NCI-H1417 (cell line): ENCODE results near the gene ERC2.

Source experiments
- DNase-seq, 3 experiments: peaks; one replicate each; lab custom pipeline; 2025; lab: John Stamatoyannopoulos, UW

ERC2 gene

DNA sequence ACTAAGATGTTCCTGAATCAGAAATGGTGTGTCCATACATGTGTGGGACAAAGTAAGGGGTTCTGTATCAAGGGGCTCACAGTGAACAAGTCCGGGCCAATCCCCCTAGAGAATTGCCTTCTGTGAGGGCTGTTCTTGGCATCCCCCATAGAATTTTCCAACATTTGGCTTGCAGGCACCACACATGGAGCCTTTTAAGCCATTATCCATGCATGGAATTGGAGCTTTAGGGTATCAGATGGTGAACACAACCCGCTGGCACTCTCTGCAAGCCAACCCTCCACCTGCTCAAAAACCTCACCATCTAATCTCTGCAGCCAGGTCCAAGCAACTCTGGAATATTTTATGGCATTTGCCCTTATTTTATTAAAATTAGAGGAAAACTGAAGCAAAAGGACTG lies 278.7 kb downstream of the ERC2 start:
- DNase-seq: no peak

DNA sequence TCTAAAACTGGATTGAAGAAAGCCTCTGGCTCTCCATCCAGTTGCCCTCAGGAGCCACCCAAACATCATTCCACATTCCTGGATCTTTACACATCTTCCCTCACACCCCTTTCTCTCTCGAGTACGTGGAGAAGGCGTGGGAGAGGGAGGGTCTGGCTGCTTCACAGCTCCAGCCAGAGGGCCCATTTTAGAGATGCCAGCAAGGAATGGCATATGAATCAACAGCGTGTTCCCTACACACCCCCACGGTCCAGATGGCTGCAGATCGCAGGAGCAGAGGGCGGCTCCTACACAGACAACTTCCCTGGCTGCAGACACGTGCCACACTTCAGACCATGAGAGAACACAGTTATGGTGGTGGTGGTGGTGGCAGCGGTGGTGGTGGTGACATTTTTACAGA lies 280.1 kb downstream of the ERC2 start:
- DNase-seq: no peak

DNA sequence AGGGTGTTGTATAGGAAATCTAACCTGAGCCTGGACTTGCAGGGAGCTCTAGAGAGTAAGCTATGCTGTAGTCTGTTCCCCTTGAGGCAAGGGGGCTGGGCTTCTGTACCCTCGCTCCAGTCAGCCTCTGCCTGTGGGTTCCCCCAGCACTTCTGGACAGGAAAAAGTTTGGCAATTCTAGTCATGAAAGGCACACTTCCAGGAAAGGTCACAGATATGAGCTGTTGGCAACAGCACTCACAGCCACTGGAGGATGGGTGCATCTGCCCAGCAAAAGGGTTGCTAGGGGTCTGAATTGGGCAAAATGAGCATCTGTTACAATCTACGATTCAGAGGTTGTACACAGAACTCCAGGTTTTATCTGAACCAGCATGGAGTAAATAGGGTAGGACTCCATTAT lies 281.2 kb downstream of the ERC2 start:
- no peak for DNase-seq

DNA sequence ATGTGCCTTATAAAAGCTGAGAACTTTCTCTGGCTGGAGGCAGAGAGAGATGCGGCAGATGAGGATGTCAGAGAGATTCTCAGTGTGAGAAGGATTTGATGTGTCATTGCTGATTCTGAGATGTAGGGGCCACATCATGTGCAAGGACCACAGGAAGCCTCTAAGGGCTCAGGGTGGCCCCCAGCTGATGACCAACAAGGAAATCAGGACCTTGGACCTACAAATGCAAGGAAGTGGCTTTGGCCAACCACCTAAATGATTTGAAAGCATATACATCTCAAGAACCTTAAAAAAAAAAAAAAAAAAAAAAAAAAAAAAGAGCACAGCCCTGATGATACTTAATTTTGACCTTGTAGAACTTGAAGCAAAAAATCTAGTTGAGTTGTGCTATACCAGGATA lies 282.4 kb downstream of the ERC2 start:
- no peak for DNase-seq

DNA sequence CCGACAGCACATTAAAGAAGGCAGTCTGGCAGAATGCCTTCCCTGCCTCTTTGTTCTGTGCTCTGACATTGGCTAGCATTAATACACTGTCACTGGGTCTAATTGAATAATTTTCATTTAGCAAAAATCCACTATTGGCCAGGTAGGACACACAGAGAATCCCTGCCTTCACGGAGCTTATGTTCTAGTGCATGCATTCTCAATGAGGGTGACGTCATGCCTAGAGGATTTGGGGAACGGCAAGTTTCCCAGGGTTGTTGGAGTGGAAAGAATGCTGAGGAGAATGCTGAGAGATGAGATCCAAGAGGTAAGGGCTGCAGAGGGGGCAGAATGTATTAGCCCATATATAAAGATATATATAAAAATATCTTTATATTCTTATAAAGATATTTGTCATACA lies 284.7 kb downstream of the ERC2 start:
- DNase-seq: no peak

DNA sequence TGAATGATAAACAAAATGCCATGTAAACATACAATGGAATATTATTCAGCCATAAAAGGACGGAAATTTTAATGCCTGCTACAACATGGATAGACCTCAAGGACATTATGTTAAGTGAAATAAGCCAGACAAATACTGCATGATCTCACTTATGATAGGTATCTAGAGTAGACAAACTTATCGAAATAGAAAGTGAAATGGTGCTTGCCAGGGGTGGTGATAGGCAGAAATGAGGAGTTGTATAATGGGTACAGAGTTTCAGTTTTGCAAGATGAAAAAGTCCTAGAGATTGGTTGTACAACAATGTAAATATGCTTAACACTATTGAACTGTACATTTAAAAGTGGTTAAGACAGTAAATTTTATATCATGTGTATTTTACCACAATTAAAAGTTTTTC lies 287.8 kb downstream of the ERC2 start:
- no peak for DNase-seq

DNA sequence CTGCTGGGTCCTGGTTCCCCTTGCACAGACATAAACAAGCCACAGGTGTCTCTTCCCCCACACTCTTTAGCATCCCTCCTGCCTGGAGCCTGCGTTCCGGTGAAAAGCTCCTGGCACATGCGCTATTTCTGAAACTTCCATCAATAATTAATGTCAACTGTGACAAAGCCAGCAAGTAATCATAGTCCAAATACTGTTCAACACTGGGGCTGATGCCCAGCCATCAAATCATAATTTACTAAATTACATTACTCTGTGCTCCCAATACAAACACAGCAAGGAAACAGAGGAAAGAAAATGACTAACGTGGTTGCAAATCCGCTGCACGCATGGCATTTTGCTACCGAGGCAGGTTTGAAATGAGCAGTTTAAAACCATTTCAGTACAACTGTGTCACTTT lies 294.7 kb downstream of the ERC2 start:
- peak in 2 of 3 experiments; percentile 34 to 69 for DNase-seq

DNA sequence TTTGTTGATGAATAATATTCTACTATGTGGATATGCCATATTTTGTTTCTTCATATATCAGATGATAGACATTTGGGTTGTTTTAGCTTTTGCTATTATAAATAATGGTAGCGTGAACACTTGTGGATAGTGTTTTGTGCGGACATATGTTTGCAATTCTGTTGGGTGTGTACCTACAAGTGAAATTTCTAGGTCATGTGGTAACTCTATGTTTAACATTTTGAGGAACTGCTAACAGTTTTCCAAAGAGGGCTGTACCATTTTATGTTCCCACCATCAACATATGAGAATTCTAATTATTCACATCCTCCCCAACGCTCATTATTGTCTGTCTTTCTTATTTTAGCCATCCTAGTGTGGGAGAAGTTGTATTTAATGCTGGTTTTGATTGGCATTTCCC lies 303.8 kb downstream of the ERC2 start:
- DNase-seq: no peak

DNA sequence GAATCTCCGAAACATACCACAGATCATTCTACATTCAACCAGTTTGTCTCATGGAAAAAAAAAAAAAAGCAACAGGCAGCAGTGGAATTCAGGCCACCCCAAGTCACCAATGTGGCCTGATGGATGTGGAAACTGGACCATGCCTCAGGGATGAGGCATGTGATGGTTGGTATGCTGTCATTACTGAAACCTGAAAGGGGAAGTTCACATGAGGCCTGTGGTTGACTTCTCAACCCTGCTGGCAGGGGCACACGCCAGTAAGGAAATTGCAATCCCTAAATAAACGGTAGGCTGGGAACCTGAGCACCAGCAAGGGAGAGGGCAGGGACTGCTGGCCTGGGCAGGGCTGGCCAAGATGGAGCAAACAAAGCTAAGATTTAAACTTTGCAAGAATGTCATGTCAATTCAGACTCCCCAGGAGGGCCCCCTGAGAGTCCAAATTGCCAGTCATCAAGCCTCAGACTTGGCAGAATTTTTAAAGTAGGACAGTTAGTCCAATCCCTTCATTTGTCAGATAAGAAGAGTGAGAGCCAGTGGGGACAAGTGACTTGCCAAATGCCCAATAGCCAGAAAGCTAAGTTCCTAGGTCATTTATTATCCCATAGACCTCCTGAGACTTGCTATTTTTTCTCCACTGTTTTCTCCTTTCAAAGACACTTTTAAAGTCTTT lies 310.4 kb downstream of the ERC2 start:
- DNase-seq: no peak

DNA sequence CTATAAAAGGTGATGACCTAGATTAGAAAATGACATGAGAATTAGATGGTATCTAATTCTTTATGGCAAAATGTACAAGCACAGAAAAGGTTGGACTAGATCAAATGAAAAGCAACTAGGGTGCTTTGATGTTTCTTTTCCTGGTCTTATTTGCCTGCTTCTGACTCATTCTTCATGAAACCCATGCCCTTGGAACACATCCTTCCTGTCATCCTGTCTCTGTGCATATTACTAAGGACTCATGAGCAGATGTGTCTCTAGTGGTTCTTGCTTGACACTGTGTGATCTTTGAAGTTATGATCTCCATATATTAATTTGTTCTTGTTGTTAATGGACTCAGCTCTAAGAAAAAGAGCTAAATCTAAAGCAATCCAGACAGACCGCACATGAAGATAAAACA lies 314.0 kb downstream of the ERC2 start:
- no peak for DNase-seq

DNA sequence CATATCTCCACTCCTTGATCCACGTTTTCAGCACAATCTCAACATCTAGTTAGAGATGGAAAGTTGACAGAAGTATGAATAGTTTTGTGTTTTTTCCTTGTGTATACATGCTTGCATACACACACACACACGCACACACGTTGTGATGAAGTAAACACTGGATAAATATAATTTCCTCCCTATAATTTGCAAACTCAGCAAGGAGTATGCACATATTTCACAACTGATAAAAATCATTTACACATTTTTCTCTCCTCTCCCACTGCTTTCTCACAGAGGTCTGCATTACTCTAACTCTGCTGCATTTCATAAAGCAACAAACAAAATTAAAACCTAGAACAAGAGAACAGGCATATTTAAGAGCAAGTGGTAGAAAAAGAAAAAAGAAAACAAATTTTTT lies 320.9 kb downstream of the ERC2 start:
- DNase-seq: no peak

DNA sequence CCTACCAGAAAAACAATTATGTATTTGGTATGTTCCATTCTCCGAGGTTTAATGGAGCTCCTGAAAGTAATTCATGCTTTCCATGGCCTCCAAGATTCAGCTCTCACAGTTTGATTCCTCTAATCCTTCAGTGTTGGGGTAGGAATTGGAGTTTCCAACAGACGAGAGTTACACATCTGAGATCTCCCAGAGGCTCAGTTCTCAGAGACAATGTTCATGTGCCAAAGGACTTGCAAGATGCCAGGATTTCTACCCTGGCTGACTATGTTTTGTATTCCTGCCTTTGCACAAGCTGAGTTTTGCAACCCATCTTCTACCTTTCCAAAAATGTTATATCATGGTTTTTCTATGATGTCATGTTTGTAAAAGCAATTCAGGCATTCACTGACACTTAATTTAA lies 322.9 kb downstream of the ERC2 start:
- DNase-seq: no peak

DNA sequence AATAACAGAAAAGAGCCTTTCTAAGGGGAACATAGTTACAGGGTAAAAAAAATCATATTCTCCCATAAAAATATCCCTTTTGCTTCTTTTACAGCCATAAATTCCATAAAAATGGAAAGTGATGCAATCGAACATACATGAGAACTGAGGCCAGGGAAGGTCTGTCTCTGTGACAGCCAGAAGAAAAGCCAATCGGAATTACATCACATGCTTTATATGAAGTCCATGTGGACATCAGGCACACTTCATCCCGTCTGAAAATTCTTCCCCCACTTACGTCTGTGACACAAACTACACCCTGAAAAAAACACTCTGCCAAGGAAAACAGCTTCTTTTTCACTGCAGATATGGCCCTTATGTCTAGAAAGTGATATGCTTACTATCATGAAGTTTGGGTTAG lies 323.5 kb downstream of the ERC2 start:
- DNase-seq: no peak

DNA sequence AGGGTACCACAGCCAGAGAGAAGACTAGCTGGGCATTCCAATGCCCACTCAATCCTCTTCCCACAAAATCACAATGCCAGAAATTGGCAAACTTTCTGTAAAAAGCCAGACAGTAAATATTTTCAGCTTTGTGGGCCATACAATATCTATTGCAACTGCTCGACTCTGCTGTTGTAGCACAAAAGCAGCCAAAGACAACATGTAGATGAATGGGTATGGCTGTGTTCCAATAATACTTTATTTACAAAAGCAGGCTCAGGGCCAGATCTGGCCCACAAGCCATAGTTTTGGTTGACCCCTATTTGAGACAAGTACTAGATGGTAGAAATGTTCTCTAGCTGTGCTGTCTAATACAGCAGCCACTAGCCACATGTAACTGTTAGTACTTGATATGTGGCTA lies 330.9 kb downstream of the ERC2 start:
- no peak for DNase-seq

DNA sequence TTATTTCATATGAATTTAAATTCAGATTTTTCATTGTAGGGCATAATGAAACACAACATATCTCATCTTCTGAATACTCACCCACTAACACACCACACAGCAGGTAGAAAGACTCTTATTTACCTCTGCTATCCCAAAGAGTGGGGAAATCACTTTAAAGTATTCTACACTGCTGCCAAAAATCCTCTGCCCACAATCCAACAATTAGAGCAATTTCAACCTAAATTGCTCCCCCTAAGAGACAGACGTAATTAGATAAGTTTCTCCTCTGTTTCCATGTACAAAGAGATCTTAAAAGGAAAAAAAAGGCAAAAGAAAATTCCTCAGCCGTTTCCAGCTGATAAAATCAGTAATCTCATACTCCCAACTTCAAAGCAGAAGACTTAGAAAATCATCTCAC lies 331.8 kb downstream of the ERC2 start:
- DNase-seq: no peak

DNA sequence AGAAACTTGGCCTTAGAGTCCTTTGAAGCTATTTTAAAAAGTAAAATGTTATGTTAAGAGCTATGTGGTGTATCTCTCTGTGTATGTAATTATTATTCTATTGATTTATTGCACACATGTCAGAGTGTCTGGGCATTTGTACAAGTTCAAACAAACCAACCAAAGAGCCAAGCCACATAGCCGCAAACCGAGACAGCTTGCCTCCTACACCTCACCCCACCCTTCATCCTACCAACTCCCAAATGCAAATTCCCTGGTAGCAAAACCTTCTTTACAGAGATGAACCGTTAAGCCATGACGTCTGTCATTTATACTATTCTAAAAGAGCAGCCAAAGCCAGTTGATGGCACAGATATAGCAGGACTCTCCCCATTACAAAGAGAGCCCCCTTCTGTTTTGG lies 332.3 kb downstream of the ERC2 start:
- peak in 1 of 3 experiments; percentile 9 for DNase-seq

DNA sequence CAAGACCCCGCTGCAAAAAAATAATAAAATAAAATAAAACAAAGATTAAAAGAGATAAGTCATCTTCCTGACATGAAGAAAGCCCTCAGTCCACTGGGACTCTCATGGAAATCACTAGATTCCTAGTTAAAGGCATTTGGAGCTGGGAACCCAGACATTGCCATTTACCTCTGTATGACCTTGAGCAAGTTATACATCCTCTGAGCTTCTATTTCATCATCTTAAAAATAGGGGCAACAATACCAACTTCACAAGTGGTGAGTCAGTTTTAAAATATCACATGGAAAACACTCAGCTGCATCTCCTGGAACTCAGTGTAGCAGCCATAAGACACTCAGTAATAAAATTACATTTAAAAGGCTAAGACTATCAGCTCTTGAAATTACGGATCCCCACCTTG lies 334.8 kb downstream of the ERC2 start:
- DNase-seq: no peak

DNA sequence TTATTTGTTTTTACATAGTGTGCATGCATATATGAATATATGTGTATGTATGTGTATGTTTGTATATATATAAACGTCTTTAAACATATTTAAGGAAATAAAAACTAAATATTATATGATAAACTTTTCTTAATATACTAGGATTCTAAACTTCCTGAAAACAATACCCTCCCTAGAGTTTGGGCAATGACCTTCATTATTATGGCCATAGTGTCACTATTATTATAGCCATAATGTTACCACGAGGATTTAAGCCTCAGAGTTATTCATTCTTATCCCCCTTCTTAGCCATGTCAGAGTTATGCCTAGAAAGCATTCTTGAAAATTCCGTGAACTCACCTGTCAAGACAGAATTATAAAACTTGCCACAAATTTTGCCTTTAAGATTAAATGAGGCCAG lies 335.5 kb downstream of the ERC2 start:
- no peak for DNase-seq

DNA sequence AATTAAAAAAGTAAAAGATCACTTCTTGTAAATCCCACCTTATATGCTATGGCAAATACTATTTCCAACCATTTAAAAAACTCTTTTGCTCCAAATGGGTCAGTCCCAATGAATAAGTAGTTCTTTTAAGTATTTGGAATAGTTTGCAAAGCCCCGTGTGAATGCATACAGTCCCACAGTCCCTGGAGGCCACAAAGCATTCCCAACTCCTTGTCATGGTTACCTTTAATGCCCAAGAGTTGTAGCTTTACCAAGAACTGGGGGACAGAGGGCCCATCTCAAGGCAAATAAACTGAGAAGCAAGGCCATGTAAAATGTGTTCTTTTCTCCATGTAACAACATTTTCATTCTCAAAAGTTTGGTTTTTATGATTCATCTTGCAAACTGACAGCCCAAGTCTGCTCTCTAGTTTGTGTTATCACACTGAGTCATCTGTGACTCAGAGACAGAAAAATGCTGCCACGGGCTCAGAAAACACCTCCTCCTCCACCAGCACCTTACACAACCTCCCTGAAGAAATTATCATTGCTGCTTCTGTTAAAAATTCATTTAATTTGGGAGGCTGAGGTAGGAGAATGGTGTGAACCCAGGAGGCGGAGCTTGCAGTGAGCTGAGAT lies 336.2 kb downstream of the ERC2 start:
- DNase-seq: no peak

DNA sequence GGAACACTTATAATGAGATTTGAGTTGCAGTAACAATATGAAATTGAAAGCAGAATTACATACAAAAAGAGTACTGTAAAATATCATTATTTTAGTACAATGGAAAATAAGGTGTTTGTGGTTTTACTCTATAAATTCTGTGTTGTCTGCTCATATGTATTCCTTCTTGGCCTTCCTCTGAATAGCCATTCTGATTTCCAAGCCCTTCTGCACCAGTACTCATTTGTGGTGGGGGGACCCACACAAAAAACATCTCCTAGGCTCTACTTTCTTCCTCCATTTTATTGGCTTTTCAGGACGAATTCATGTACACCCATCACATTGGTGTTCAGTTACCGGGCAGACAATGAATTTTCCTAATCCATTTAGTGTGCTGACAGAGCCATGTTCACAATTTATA lies 338.2 kb downstream of the ERC2 start:
- DNase-seq: no peak

DNA sequence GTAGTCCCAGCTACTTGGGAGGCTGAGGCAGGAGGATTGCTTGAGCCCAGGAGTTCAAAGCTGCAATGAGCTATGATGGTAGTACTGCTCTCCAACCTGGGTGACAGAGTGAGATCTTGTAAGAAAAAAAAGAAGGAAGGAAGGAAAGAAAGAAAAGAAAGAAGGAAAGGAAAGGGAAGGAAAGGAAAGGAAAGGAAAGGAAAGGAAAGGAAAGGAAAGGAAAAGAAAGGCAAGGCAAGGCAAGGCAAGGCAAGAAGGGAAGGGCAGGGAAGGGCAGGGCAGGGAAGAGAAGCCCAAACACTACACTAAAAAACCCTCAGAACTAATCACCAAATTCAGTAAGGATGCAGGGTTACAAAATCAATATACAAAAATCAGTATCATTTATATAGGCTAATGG lies 341.6 kb downstream of the ERC2 start:
- DNase-seq: no peak

DNA sequence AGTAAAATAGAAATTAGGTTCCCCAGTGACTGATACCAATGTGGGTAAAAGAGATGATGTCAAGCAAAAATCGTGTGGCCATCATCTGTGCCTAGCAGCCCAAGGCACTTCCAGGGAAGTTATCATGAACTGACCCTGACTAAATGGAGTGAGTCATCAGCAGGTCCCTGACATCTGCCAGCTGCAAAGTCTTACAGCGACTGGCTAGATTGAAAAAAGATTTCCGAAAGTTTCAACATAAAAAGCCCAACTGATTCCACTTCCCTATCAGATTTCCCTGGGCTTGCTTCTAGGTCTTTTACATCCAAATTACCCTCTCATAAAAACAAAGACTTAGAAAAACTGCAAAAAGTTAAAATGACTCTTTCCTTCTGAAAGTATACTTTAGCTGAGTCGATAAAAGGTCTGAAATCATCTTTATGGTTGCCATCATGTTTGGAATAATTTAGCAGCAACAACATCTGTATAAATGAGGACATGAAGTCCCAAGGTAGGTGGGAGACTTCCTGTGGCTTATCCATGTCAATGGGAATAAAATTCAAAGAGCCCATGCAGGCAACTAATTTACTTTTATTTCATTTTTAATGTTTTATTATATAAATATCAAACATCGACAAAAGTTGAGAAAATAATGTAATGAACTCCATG lies 342.8 kb downstream of the ERC2 start:
- no peak for DNase-seq

DNA sequence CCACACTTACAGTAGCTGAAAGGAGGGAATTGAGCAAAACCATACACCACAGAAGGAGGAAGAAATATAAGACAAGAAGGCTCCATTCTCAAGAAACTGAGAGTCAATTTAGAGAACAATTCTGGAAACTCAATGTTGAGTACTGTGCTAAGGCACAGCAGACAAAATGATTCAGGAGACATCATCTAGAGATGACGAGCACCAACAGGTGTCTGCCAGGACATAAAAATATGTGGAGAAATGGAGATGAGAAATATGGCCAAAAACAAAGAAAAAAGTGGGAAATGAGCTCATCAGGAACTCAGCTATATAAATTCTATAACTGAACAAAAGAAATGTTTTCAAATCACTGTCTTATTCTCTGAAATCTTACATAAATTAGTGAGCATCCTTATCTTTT lies 343.7 kb downstream of the ERC2 start:
- DNase-seq: no peak

DNA sequence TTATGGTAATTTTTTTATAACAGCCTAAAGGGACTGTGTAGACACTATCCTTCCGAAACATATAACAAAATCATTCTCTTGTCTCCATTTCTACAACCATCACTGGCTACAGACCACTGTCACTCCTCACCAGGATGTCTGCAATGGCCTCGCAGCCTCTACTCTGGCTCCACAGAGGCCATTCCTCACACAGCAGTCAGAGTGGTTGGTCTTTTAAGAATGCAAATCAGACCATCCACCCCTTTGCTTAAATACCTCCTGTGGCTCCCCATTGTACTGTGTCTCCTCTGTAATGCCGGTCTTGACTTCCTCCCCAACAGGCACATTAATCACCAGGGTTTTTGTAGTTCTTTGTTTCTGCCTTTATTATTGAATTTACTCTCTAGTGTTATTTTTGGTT lies 344.8 kb downstream of the ERC2 start:
- peak in 2 of 3 experiments; percentile 0 to 16 for DNase-seq
